Activated CD4-positive, alpha-beta T cell treated with anti-CD3 and anti-CD28 coated beads, Interleukin-2, amount 50 U/mL, for 24 hours (primary cell): ENCODE data around the gene LIPE.
A peak's percentile ranks its signal among the peaks of the same experiment; 100 is the strongest.

Experiments used
- DNase-seq, 2 donors: peaks; one replicate each; pipeline ENCODE4 v3.0.0-alpha.2; 2020; ENCODE audit warnings: low read depth in 1 of 2, low spot score in 1 of 2

The LIPE gene

DNA sequence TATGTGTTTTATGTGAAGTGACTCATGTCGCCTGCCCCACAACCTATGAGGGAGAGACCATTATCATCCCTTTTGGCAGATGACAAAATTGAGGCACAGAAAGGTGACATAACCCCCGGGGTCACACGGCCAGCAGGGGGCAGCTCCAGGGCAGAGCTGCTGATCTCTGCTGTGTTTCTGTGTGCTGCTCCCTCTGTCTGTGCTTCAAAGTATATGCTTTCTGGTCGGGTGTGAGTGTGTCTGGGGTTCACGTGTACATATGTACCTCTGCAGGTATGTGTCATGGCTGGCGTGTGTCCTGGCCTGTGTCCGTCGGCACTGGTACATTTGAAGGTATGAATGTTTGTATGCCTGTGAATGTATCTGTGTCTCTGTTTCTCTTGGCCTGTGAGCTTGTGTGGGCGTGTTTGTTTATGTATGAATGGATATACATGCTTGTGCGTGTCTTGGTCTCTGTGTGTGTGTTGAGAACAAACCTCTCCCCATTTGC, 7.1 kb downstream of the LIPE start:
- peak; percentile 51 to 62 for DNase-seq

DNA sequence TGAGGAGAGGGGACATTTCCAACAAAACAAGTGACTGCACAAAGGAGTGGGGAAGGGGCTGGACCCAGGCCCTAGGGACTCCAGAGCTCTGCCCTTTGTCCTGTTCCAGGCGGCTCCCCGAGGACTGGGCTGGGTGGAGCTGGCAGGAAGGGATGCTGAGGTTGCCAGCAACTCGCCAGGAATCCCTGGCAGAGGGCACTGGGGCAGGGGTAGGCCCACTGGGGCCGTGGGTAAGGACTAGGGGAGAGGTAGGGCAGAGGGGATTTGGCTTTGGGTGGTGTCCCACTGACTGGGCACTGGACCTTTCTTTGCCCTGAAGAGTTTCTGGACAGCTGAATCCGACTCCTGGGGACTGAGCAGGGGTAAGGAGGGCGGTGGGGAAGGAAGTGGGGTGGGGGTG, 7.9 kb downstream of the LIPE start:
- DNase-seq, result no peak

DNA sequence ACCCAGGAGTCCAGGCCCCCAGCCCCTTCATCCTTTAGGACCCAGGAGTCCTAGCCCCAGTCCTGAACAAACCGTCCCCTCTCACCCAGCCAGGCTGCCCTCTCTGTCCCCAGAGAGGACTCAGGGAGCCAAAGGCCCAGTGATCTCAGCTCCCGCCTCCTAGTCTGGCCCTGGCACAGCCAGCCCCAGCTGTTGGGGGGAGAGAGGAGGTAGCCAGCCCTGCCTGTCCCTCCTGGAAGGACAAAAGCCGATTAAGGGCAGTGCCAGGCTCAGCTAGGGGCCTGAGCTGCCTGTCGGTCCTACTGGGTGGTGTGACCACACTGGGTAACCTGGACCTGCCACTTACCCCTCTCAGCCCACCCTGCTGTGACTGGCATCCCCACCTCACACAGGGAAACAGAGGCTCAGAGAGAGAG, 14.5 kb downstream of the LIPE start:
- DNase-seq, result no peak

DNA sequence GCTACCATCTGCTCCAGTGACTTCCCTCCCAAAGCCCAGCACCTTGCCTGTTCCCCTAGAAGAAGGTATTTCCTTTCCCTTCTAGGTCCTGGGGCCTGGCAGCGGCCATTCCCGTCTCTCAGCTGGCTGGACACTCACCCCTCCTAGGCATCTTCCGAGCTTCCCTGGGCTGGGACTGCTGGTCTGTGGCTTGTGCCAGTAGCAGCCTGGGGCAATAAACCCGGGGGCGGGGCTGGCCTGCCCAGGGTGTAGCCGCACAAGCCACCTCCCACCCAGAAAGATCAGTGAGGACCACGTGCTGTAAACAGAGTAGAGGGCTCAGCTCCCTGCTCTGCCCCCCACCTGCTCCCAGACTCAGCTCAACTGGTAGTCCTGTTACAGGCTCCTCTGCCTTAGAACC, 15.0 kb downstream of the LIPE start:
- DNase-seq, result no peak

DNA sequence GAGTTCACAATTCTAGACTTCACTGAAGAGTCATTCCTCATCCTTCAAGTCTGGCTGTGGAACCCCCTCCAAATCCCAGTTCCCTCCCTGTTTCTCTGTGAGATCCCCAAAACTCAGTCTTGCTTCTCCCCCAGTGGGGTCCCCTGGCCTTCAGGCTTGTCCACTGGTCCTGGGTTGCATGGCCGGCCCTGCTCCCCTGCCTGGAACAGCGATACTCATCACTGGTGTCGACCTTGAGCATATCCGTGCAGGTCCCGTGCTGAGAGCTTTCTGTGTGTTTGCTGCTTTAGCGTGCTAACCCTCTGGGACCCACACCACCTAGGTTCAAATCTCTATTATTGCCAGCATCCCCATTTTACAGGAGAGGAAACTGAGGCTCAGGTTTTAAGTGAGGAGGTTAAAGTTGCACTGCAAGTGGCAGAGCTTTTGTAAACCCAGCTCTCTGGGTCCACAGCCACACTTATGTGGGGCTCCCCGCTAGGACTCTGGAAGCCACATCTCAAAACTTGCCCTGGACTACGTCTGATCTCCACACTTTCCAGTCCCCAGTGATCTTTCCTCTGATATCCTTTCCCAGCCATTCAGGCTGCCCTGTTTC, 15.5 kb downstream of the LIPE start:
- DNase-seq, result no peak

DNA sequence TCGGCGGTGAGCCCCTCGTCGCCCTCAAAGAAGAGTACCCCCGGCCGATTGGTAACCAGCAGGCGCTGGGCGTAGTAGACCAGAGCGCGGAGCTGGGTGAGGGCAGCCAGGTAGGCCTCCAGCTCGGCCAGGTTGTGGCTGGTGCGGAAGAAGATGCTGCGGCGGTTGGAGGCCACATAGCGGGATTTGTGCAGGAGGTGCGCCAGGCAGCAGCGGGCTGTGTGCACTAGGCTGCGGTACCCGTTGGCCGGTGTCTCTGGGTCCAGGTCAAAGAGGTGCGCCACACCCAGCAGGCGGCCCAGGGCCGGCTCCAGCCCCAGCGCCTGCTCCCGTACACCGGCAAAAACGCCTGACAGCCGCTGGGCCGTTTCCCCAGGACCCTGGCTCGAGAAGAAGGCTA, 16.8 kb downstream of the LIPE start:
- no peak for DNase-seq

DNA sequence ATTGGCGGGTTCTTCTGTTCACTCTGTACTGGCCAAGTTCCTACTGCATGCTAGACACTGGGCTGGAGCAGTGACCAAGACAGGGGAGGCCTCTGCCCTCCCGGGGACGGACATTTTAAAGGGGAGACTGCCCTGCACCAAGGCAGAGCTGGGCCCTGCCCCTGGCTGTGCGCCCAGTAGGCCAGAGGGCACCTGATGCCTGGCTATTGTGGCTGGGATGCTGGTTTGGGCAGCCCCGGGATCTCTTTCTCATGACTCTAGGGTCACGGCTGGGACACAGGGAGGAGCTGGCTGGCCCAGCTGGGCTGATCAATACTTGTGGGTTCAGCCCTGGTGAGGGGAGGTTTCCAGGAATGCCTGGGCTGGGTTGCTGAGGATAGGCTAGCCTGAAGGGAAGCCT, 17.7 kb downstream of the LIPE start:
- no peak for DNase-seq

DNA sequence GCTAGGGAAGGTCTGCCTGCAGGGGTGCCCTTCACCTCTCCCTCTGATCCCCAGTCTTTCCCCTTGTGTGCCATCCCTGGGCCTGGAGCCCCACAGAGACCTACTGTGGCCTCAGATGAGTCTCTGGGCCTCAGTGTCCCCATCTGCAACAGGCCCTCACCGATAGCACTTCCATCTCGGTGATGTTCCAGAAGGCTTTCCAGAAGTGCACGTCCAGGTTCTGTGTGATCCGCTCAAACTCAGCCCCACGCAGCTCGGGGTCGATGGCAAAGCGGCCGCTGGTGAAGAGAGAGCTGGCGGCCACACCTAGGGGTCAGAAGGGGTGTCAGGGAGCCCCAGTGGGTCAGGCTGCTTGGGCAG, 19.4 kb downstream of the LIPE start:
- no peak for DNase-seq

DNA sequence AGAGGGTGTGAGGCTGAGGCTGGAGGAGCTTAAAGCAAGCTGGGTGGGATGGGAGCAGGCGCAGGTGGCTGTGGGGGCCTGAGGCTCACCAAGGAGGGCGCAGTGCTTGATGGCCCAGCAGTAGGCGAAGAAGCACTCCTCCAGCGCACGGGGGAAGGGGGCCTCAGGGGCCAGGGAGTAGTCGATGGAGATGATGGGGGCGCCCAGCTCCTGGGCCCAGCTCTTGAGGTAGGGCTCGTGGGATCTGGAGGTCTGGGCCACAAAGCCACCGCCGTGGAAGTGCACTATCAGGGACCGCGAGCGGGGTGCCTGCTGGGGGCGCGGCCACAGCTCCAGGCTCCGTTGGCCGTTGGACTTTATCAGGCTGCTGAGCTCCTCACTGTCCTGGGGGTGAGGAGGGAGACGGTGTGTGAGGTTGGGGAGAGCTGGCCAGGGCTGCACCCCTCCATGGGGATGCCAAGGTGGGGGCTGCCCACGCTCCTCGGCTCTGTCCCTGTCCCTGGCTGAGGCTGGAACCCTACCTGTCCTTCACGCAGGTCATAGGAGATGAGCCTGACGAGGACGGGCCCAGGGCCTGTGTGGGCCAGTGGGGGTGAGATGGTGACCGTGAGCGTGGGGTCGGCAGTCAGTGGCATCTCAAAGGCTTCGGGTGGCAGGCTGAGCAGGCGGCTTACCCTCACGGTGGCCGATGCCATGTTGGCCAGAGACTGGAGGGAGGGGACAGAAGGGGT, 19.9 kb downstream of the LIPE start:
- no peak for DNase-seq

DNA sequence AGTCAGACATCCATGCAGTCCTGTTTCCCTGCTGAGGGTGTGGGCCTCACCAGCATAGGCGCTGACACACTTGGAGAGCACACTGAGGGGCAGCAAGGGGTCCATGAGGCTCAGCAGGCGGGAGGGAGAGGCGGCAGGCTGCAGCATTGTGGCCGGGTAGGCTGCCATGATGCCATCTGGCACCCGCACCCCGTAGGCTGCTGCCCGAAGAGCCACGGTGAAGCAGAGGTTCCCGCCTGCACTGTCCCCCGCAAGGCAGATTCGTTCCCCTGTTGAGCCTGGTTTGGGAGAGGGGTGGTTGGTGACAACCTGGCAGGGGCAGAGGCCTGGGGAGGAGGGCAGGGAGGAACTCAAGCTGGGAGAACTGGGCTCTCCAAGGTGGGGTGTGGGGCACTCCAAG, 21.1 kb downstream of the LIPE start:
- DNase-seq, result no peak

DNA sequence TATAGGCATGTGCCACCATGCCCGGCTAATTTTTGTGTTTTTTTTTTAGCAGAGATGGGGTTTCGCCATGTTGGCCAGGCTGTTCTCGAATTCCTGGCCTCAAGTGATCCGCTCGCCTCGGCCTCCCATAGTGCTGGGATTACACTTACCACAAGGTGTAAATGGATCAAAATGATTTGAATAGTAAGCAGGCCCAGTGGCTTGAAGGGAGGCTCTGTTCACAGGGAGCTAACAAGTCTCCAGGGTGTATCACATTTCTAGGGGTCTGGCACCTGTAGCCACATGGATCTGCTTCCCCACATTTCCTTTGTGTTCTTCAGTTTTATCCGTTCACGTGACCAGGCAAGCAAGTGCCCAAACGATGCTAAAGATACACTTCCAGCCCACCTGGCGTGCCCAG, 23.6 kb downstream of the LIPE start:
- DNase-seq, result no peak

DNA sequence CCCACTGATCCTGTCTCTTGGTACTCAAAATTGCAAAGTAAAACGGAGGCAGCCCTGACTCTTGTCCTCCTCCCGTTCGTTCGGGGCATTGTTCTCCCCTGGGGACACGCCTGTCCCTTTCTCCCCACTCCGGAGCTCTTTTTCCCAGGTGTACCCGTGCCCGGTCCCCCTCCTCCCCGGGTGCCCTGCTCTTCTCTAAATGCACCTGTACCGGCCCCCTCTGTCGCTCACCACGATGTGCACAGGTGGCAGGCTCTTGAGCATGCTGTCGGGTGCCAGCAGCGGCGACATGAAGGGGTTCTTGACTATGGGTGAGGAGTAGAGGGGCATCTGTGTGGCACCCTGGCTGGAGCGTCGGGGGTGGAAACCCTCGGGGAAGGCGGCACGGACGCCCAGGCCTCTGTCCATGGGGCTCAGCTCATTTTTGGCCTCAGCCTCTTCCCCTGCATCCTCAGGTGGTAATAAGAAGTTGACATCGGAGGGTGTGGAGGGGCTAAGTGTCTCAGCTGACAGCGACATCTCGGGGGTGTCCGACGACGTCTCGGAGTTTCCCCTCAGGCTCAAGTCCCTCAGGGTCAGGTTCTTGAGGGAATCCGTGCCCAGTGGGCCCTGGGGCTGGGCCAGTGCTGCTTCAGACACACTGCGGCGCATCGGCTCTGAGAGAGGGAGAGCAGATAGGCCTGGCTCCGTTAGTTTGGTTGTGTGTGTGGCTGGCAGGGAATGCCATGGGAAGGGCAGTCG, 24.6 kb downstream of the LIPE start:
- no peak for DNase-seq

DNA sequence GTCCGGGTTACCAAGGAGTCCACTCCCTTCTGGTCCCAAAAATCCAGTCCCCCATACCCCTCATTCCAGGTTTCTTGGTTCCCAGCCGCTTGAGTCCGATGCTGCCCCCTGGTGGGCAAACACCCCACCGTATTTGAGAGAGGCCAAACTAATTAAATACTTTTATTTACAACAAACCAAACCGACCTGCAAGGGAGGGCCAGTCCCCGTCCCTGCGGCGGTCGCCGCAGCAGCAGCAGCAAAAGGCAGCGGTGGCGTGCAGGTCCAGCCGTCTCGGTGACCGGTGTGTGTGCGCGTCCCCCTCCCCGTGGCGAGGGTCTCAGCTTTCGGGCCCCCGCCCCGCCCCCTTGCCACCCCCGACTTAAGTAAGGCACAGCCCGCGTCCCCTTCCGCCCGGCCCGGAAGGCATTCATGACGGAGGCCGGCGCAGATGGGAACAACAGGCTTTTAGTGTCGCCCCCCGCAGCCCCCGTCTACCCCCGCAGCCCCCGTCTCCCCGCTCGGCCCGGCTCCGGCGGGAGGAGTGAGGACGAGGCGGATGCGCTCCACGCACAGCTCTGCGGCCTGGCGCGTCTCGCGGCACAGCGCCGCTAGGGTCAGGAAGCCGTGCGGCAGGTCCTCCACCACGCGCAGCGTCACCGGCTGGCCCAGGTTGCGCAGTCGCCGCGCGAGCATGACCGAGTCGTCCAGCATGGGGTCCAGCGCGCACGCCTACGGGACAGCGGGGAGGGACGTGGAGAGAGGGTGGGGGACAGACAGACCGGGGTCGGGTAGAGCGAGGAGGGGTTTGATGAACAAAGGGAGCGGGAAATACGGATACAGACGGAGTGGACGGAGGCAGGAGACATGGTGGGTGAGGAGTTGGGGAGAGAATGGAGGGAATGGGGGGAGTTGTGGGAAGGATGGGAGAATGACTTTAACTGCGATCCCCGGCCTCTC, 25.6 kb downstream of the LIPE start:
- peak; percentile 56 to 66 for DNase-seq

DNA sequence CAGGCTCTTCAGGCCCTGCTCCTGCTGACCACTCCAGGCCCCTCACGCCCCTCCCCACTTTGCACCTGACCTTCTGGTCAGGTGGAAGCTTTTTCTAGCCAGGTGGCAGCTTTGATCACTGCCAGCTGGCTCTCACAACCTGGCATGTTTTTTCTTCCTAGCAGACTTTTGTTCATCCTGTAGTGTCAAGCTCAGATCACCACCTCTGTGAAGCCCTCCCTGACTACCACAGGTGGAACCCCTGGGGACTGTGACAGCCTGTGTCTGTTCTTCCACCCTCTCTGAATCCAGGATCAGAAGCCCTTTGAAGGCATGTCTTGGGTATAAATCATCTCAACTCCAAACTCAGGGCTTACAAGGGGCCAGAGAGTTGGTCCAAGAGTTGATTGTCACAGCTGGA, 26.8 kb downstream of the LIPE start:
- DNase-seq, result no peak

DNA sequence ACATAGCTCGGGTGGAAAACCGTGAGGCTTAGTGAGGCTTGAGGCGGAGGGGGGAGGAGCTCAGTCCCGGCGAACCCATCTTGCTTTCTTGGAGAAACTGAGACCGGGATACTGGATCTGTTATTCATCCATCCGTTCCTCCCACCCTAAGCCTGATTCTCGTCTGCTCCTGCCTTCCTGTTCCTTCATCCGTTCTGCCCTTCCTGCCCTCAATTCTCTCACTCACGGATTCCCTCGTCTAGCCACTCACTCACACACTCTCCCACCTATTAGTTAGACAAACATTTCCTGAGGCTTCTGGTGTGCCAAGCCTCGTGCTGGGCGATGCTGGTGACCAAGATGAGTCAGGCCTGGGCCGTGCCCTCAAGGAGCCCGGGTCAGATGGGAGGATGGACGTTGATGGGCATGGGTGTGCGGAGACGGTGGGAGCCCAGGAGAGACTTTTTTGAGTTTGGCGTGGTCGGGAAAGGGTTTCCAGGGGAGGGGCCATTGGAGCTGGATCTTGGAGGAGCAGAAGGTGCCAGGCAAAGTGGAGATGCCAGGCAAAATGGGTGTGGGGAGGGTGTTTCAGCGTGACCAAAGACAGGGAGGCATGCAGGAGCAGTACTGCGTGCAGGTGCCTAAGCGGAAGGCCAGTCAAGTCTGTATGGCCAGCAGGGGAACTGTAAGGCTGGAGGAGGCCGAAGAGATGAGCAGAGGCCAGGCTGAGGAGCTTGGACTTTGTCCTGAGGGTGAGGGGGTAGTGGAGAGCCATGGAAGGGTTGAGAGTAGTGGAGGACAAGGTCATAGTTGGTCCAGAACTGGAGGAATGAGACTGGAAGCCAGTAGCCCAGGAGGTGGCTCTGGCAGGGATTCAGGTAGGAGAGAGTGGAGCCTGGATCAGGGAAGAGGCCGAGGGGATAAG, 29.7 kb downstream of the LIPE start:
- DNase-seq, result no peak

DNA sequence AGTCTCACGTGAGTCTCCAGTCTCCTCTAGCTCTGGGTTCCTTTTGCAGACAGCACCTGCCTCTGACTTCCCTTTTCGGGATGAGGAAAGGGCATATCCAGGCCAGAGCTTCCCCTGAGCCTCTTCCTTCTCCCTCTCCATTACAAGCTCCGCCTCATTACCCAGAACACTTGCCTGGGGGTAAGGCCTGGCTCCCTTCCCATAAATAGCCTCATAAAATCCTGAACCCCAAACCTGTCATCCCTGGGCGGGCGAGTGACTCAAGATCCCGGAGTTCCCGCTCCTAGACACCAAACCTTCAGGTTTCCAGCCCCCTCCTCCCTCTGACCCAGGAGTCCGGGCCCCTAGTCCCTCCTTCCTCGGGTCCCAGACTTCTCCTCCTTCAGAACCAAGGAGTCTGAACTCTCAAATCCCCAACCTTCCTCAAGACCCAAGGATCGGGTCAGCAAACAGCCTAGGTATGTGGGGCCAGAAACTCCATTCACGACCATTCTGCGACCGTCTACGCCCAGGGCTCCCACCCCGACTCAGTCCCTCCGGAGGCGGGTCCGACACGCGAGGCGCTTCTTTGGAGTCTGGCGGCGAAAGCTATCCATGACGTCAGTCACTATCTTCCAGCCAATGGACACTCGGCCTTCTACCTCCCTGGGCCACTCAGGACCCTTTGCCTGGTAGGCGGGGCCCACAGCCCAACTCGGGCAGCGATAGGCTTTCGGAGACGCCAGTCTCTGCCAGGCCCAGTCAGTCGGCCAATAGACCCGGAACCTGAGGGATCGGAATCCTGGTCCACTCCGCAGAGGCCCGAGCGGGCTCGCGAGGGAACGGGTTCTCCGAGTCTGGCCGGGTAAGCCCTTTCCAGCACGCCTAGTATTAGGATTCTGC, 30.6 kb downstream of the LIPE start:
- DNase-seq, result peak; percentile 86 to 94

DNA sequence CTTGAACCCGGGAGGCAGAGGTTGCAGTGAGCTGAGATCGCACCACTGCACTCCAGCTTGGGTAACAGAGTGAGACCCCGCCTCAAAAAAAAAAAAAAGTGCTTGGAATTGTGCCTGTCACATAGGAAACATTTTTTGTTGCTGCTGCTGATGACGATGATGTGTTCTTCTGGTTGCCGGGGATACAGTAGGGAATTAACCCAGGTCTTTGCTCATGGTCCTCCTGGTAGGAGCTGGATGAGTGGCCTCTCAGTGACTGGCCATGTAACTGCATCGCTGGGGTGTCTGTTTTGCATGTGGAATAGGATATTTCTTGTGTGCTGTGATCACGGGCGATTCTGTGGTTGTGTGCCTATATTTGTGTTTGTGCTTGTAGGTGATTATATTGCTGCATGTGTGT, 32.4 kb downstream of the LIPE start:
- DNase-seq, result no peak

DNA sequence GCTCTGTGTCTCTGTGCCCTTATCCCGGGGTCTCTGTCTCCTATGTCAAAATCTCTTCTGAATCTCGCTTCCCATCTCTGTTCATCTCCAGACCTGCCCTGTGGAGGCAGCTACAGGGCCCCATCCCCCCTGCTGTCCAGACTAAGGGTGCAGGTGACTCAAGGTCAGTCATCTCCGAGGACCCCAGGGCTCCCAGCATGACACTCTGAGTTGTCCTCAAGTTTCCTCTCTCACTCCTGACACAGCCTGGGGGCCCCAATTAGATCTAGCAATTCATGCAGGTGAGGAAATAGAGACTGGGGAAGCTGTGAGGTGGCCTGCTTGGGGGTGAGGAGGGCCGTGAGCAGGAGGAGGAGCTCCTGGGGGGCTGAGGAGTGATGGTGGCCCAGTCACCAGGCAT, 35.0 kb downstream of the LIPE start:
- no peak for DNase-seq

DNA sequence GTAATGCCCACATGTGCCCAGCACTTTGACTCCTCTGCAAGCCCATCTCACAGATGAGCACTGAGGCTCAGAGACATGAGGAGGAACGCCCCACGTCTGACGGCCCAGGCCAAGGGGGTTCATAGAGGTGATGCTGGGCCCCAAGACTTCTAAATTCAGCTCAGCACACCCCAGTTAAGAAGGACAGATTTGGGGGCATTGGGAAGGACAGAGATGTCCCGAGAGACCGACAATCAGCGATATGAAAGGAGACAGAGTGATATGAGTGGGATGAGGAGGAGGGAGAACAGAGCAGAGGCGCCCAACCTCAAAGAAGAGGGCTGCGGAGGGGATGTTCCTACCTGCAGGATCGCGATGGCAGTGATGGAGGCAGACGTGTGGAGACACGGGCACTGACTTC, 37.3 kb downstream of the LIPE start, which contains the start of gene CNFN:
CNFN (minus strand) TSS at position 399 of the 400 bp plus-strand sequence. CDS start 1,260 bp downstream, outside the sequence.
- no peak for DNase-seq
